ENCODE results near the gene ZBTB45. TPM values are rescaled to one million over a fixed set of nuclear protein-coding genes. Genes with fewer than 3 reads are reported as not detected.

Gene ZBTB45
- polyA plus RNA-seq, 4 donors, result 8.7 to 15.3 (median 9.0) TPM

GRCh38 chr19:58555369-58555885 is 35.8 kb upstream of the ZBTB45 start:
- DNase-seq (ENCODE audit: low read depth in 4 of 4, low spot score in 3 of 4), result no peak

GRCh38 chr19:58554494-58555368 is 35.1 kb upstream of the ZBTB45 start, which contains the start of gene CHMP2A:
TSS of gene CHMP2A (minus strand) at chr19:58555105. CDS start at chr19:58554212, 893 bp downstream.
- DNase-seq (ENCODE audit: low read depth in 4 of 4, low spot score in 3 of 4), result peak; percentile 88 to 95 (median 92)

- DNase-seq (ENCODE audit: low read depth in 4 of 4, low spot score in 3 of 4), result no peak
Observed at GRCh38 chr19:58553799-58554493, 34.3 kb upstream of the ZBTB45 start.

- DNase-seq (ENCODE audit: low read depth in 4 of 4, low spot score in 3 of 4), result no peak
Observed at GRCh38 chr19:58552655-58553054, 33.0 kb upstream of the ZBTB45 start.

GRCh38 chr19:58551577-58552471 is 32.2 kb upstream of the ZBTB45 start:
- no peak for DNase-seq (ENCODE audit: low read depth in 4 of 4, low spot score in 3 of 4)

- DNase-seq (ENCODE audit: low read depth in 4 of 4, low spot score in 3 of 4), result no peak
Observed at GRCh38 chr19:58551123-58551497, 31.5 kb upstream of the ZBTB45 start.

GRCh38 chr19:58550362-58551122 is 30.9 kb upstream of the ZBTB45 start:
- no peak for DNase-seq (ENCODE audit: low read depth in 4 of 4, low spot score in 3 of 4)

- no peak for DNase-seq (ENCODE audit: low read depth in 4 of 4, low spot score in 3 of 4)
Observed at GRCh38 chr19:58549664-58550361, 30.2 kb upstream of the ZBTB45 start.

- DNase-seq (ENCODE audit: low read depth in 4 of 4, low spot score in 3 of 4), result no peak
Observed at GRCh38 chr19:58548859-58549663, 29.5 kb upstream of the ZBTB45 start.

- DNase-seq (ENCODE audit: low read depth in 4 of 4, low spot score in 3 of 4), result no peak
Observed at GRCh38 chr19:58547323-58548312, 28.0 kb upstream of the ZBTB45 start.

- no peak for DNase-seq (ENCODE audit: low read depth in 4 of 4, low spot score in 3 of 4)
Observed at GRCh38 chr19:58546019-58546530, 26.5 kb upstream of the ZBTB45 start.

GRCh38 chr19:58545286-58546018 is 25.8 kb upstream of the ZBTB45 start:
- DNase-seq (ENCODE audit: low read depth in 4 of 4, low spot score in 3 of 4), result no peak

- no peak for DNase-seq (ENCODE audit: low read depth in 4 of 4, low spot score in 3 of 4)
Observed at GRCh38 chr19:58544591-58545285, 25.1 kb upstream of the ZBTB45 start.

- DNase-seq (ENCODE audit: low read depth in 4 of 4, low spot score in 3 of 4), result peak; percentile 94 to 98 (median 96)
Observed at GRCh38 chr19:58543826-58544590, 24.4 kb upstream of the ZBTB45 start, which contains the start of gene TRIM28. TSS of gene TRIM28 (plus strand) at chr19:58544064. CDS start at chr19:58544758, 694 bp downstream.
